Measurements from ENCODE around the gene CAPRIN1.

DNA sequence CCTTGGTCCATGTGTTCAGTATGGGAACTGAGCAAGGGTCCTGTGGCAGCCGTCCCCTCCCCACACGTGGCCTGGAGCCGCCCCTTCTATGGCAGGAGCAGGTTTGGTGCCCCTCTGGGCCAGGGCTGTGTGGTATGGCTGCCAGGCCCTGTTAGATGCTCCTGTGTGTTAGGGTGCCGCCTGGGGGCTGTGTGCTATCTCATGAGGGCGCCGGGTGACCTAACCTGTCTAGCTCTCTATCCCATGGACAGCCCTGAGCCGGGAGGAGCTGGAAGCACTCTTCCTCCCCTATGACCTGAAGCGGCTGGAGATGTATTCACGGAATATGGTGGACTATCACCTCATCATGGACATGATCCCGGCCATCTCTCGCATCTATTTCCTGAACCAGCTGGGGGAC is 88.6 kb downstream of the CAPRIN1 start:
- TF ChIP-seq POLR2AphosphoS5 (IDR thresholded peaks at IDR 0.05; ENCODE audit: low read depth, low read length) (no peak), GABPA (IDR thresholded peaks at IDR 0.05; ENCODE audit: low read depth) (no peak), GATA2 (CRISPR knock-in tag; IDR thresholded peaks at IDR 0.05) (no peak), MEF2A (IDR thresholded peaks at IDR 0.05; ENCODE audit: borderline replicate concordance, low read depth) (no peak), RFX5 (IDR thresholded peaks at IDR 0.05; ENCODE audit: low read length) (no peak), YY1 (IDR thresholded peaks at IDR 0.05; ENCODE audit: low read depth) (no peak), TCF12 (IDR thresholded peaks at IDR 0.05) (no peak), SMC3 (IDR thresholded peaks at IDR 0.05; ENCODE audit: low read depth, low read length) (no peak), MXI1 (IDR thresholded peaks at IDR 0.05; ENCODE audit: low read depth, low read length) (no peak)
- TF ChIP-seq, protein P1, sequence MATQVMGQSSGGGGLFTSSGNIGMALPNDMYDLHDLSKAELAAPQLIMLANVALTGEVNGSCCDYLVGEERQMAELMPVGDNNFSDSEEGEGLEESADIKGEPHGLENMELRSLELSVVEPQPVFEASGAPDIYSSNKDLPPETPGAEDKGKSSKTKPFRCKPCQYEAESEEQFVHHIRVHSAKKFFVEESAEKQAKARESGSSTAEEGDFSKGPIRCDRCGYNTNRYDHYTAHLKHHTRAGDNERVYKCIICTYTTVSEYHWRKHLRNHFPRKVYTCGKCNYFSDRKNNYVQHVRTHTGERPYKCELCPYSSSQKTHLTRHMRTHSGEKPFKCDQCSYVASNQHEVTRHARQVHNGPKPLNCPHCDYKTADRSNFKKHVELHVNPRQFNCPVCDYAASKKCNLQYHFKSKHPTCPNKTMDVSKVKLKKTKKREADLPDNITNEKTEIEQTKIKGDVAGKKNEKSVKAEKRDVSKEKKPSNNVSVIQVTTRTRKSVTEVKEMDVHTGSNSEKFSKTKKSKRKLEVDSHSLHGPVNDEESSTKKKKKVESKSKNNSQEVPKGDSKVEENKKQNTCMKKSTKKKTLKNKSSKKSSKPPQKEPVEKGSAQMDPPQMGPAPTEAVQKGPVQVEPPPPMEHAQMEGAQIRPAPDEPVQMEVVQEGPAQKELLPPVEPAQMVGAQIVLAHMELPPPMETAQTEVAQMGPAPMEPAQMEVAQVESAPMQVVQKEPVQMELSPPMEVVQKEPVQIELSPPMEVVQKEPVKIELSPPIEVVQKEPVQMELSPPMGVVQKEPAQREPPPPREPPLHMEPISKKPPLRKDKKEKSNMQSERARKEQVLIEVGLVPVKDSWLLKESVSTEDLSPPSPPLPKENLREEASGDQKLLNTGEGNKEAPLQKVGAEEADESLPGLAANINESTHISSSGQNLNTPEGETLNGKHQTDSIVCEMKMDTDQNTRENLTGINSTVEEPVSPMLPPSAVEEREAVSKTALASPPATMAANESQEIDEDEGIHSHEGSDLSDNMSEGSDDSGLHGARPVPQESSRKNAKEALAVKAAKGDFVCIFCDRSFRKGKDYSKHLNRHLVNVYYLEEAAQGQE (IDR thresholded peaks at IDR 0.05; ENCODE audit: low read depth, low read length), result no peak
- TF ChIP-seq, protein P2, sequence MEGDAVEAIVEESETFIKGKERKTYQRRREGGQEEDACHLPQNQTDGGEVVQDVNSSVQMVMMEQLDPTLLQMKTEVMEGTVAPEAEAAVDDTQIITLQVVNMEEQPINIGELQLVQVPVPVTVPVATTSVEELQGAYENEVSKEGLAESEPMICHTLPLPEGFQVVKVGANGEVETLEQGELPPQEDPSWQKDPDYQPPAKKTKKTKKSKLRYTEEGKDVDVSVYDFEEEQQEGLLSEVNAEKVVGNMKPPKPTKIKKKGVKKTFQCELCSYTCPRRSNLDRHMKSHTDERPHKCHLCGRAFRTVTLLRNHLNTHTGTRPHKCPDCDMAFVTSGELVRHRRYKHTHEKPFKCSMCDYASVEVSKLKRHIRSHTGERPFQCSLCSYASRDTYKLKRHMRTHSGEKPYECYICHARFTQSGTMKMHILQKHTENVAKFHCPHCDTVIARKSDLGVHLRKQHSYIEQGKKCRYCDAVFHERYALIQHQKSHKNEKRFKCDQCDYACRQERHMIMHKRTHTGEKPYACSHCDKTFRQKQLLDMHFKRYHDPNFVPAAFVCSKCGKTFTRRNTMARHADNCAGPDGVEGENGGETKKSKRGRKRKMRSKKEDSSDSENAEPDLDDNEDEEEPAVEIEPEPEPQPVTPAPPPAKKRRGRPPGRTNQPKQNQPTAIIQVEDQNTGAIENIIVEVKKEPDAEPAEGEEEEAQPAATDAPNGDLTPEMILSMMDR (IDR thresholded peaks at IDR 0.05), result no peak
- TF ChIP-seq, protein P3, sequence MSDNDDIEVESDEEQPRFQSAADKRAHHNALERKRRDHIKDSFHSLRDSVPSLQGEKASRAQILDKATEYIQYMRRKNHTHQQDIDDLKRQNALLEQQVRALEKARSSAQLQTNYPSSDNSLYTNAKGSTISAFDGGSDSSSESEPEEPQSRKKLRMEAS (IDR thresholded peaks at IDR 0.05; ENCODE audit: low read depth), result no peak
